ENCODE results near the gene GLE1. TPM values are rescaled to one million over a fixed set of nuclear protein-coding genes. Genes with fewer than 3 reads are reported as not detected.
A peak's percentile ranks its signal among the peaks of the same experiment; 100 is the strongest.

Gene GLE1
- total RNA-seq = 10 to 100 TPM; 15.0 to 24.5 (median 19.9) TPM
- 10 to 100 TPM; 10.5 to 12.4 TPM for polyA plus RNA-seq
- long read RNA-seq, donor 1, transcript GLE1-201 (16 exons, 3,321 nt) = major isoform, 27 of 47 reads
- long read RNA-seq, donor 1, partial matches to known transcripts = 3 of 47 reads
- long read RNA-seq, donor 1, other reads (novel, unspliced or antisense) = 16 of 47 reads
- long read RNA-seq, donor 2, transcript GLE1-201 (16 exons, 3,321 nt) = major isoform, 32 of 61 reads
- long read RNA-seq, donor 2, partial matches to known transcripts = 5 of 61 reads
- long read RNA-seq, donor 2, other reads (novel, unspliced or antisense) = 24 of 61 reads
- long read RNA-seq, donor 3, transcript GLE1-201 (16 exons, 3,321 nt) = major isoform, 23 of 55 reads
- long read RNA-seq, donor 3, partial matches to known transcripts = 11 of 55 reads
- long read RNA-seq, donor 3, other reads (novel, unspliced or antisense) = 20 of 55 reads

- peak; percentile 99 to 100 (median 100) for ATAC-seq
- Histone ChIP-seq H3K4me3 (peak within 1 kb of the TSS; percentile 49 to 99 (median 86)), H3K9me3 (no peaks in the 10 kb centered on the region), H3K36me3 (peaks cover 0 to 46% (median 4%) of the 10 kb centered on the region in 9 donors), H3K27ac (peak within 1 kb of the TSS in 9 of 10 donors; percentile 77 to 94 (median 84)), H3K4me1 (peaks cover 4 to 28% (median 24%) of the 10 kb centered on the region in 9 donors), H3K27me3 (no peaks in the 10 kb centered on the region)
- whole genome bisulfite sequencing, 2 donors = 0% methylated on average over 64 of the region's 64 CpGs
- peak; percentile 94 to 98 for DNase-seq
- no peak for TF ChIP-seq CTCF (IDR thresholded peaks at IDR 0.05)
- intact Hi-C loops (cut with DNase I) = loop anchor here in 3 of 10 donors (2.0 to 5.0 kb wide), 2 partner anchors 48 kb away; partner anchors contain the start of gene SPTAN1 (in 3 of the 3)
These were observed at the start of gene GLE1 for GRCh38 chr9:128504485-128505413. Gene GLE1 (plus strand): TSS chr9:128504719. CDS start chr9:128504806, 87 bp downstream.

GRCh38 chr9:128454991-128455390, 49.5 kb upstream of the GLE1 start:
- Histone ChIP-seq H3K9me3 (no peaks in the 10 kb centered on the region), H3K4me1 (peaks cover 0 to 33% (median 15%) of the 10 kb centered on the region in 9 donors), H3K4me3 (no peak overlapping the region), H3K27me3 (no peaks in the 10 kb centered on the region), H3K27ac (no peak overlapping the region), H3K36me3 (peaks cover 0 to 12% (median under 1%) of the 10 kb centered on the region in 9 donors)
- WGBS, 2 donors = 87 to 88% methylated on average over 14 of the region's 14 CpGs
- DNase-seq (no peak), ATAC-seq (no peak)
- intact Hi-C loops (cut with DNase I) = loop anchor here in 4 of 10 donors (2.0 to 10.0 kb wide), 3 partner anchors 16 to 100 kb away; partner anchors contain the start of gene SPTAN1 (in 3 of the 4)
- TF ChIP-seq CTCF (IDR thresholded peaks at IDR 0.05) = no peak

GRCh38 chr9:128455849-128456612, 48.5 kb upstream of the GLE1 start, which contains the start of gene ODF2:
Gene ODF2 (plus strand): TSS chr9:128456006. CDS start chr9:128456092, 86 bp downstream.
- Histone ChIP-seq H3K27me3 (no peaks in the 10 kb centered on the region), H3K4me3 (peak within 1 kb of the TSS; percentile 54 to 98 (median 87))
- no peak for TF ChIP-seq CTCF (IDR thresholded peaks at IDR 0.05)

More at GRCh38 chr9:128455849-128456612, 48.5 kb upstream of the GLE1 start, which contains the start of gene ODF2:
- intact Hi-C loops (cut with DNase I) = loop anchor here in 4 of 10 donors (2.0 to 10.0 kb wide), 3 partner anchors 17 to 99 kb away; partner anchors contain the start of gene SPTAN1 (in 3 of the 4)
- Histone ChIP-seq H3K9me3 (no peaks in the 10 kb centered on the region), H3K36me3 (peaks cover 0 to 22% (median 10%) of the 10 kb centered on the region in 9 donors), H3K27ac (peak within 1 kb of the TSS; percentile 70 to 94 (median 90)), H3K4me1 (peaks cover 0 to 33% (median 15%) of the 10 kb centered on the region in 9 donors)
- DNase-seq (peak; percentile 98 to 99), ATAC-seq (peak; percentile 93 to 98 (median 96))
- WGBS, 2 donors = 0% methylated on average over 73 to 82 of the region's 82 CpGs

Measured in heart right ventricle (tissue), 16 donors.